WTC11 (cell line): ENCODE results near the gene CDIPT. TPM values are rescaled to one million over a fixed set of nuclear protein-coding genes. Genes with fewer than 3 reads are reported as not detected.

ENCODE experiments used
- ATAC-seq: fragments of 200-7000 bp; cut with Tn5 transposase; 2 replicates; pipeline ENCODE4 v1.10.0; 2021; ENCODE audit warnings: mild to moderate bottlenecking, moderate library complexity
- CTCF ChIA-PET: fragments of 300-600 bp; sonication (Branson Sonifier 250); formaldehyde crosslinking; loops from one replicate; lab custom pipeline; 2021; ENCODE audit warnings: antibody characterized with exemption; lab: Charles Lee
- POLR2A ChIA-PET: fragments of 350-600 bp; sonication (Branson Sonifier 250); formaldehyde crosslinking; loops from one replicate; lab custom pipeline; 2021; ENCODE audit warnings: antibody characterized with exemption; lab: Charles Lee
- DNase-seq: peaks from one replicate; pipeline ENCODE4 v3.0.0; 2021; ENCODE audit warnings: low spot score
- H3K27ac Mint-ChIP-seq: 2 replicates; pipeline ENCODE4 v1.8.0; 2021; ENCODE audit warnings: mixed read lengths
- H3K27me3 Mint-ChIP-seq: 2 replicates; pipeline ENCODE4 v1.8.0; 2021; ENCODE audit warnings: low read depth, mild to moderate bottlenecking, moderate library complexity, mixed read lengths
- H3K36me3 Mint-ChIP-seq: 2 replicates; pipeline ENCODE4 v1.8.0; 2021; ENCODE audit warnings: mixed read lengths
- H3K4me1 Mint-ChIP-seq: 2 replicates; pipeline ENCODE4 v1.8.0; 2022; ENCODE audit warnings: mixed read lengths
- H3K4me3 Mint-ChIP-seq: 2 replicates; pipeline ENCODE4 v1.8.0; 2021; ENCODE audit warnings: mild to moderate bottlenecking, moderate library complexity, mixed read lengths
- H3K9me3 Mint-ChIP-seq: 2 replicates; pipeline ENCODE4 v1.8.0; 2021; ENCODE audit warnings: mixed read lengths
- ATF1 ChIP-seq: sonication (generic); formaldehyde crosslinking; IDR thresholded peaks from 2 replicates; pipeline ENCODE4 v1.8.1; 2023; ENCODE audit warnings: mild to moderate bottlenecking, moderate library complexity, missing genetic modification reagents
- ELF4 ChIP-seq: sonication (generic); formaldehyde crosslinking; IDR thresholded peaks from 2 replicates; pipeline ENCODE4 v1.8.1; 2022; ENCODE audit warnings: low read depth, mild to moderate bottlenecking, moderate library complexity, missing genetic modification reagents
- EMX1 ChIP-seq: fragments of 250-450 bp; sonication (Bioruptor Pico); IDR thresholded peaks from 2 replicates; pipeline ENCODE4 v1.8.0; 2021; ENCODE audit warnings: mild to moderate bottlenecking
- FOXJ3 ChIP-seq: sonication (generic); formaldehyde crosslinking; IDR thresholded peaks from 2 replicates; pipeline ENCODE4 v1.9.0; 2021; ENCODE audit warnings: missing genetic modification reagents, mild to moderate bottlenecking, borderline replicate concordance
- NFATC4 ChIP-seq: fragments of 250-450 bp; sonication (Bioruptor Pico); IDR thresholded peaks from 2 replicates; pipeline ENCODE4 v1.9.0; 2021; ENCODE audit warnings: mild to moderate bottlenecking
- NR3C1 ChIP-seq: sonication (generic); formaldehyde crosslinking; conservative IDR thresholded peaks from 2 replicates; pipeline ENCODE4 v1.8.1; 2023; ENCODE audit warnings: low read depth, mild to moderate bottlenecking, missing genetic modification reagents
- SOX15 ChIP-seq: fragments of 250-450 bp; sonication (Bioruptor Pico); IDR thresholded peaks from 2 replicates; pipeline ENCODE4 v1.9.0; 2021; ENCODE audit warnings: mild to moderate bottlenecking
- TEAD1 ChIP-seq: sonication (generic); formaldehyde crosslinking; IDR thresholded peaks from 2 replicates; pipeline ENCODE4 v1.8.0; 2022; ENCODE audit warnings: mild to moderate bottlenecking, missing genetic modification reagents
- ZNF232 ChIP-seq: sonication (generic); formaldehyde crosslinking; IDR thresholded peaks from 2 replicates; pipeline ENCODE4 v1.8.0; 2022; ENCODE audit warnings: mild to moderate bottlenecking, missing genetic modification reagents
- total RNA-seq: library from RNA; stranded (reverse); gene quantifications from 3 replicates; pipeline ENCODE4 v1.2.3, GENCODE V29; 2021
- TF ChIP-seq, protein P1 (sequence below): sonication (generic); formaldehyde crosslinking; IDR thresholded peaks from 2 replicates; pipeline ENCODE4 v1.8.0; 2022; ENCODE audit warnings: missing genetic modification reagents
- TF ChIP-seq, protein P2 (sequence below): fragments of 250-450 bp; sonication (Bioruptor Pico); IDR thresholded peaks from 2 replicates; pipeline ENCODE4 v1.9.0; 2021; ENCODE audit warnings: mild to moderate bottlenecking, borderline replicate concordance
- TF ChIP-seq, protein P3 (sequence below): sonication (generic); formaldehyde crosslinking; IDR thresholded peaks from 2 replicates; pipeline ENCODE4 v1.8.1; 2023; ENCODE audit warnings: mild to moderate bottlenecking, missing genetic modification reagents
- TF ChIP-seq, protein P4 (sequence below): sonication (generic); formaldehyde crosslinking; IDR thresholded peaks from 2 replicates; pipeline ENCODE4 v1.8.1; 2023; ENCODE audit warnings: mild to moderate bottlenecking, missing genetic modification reagents, borderline replicate concordance
- TF ChIP-seq, protein P5 (sequence below): fragments of 250-450 bp; sonication (Bioruptor Pico); conservative IDR thresholded peaks from 2 replicates; pipeline ENCODE4 v1.9.0; 2021; ENCODE audit warnings: mild to moderate bottlenecking

CDIPT gene
- total RNA-seq, 1 experiment from 2014 or later = 71.7 TPM

DNA sequence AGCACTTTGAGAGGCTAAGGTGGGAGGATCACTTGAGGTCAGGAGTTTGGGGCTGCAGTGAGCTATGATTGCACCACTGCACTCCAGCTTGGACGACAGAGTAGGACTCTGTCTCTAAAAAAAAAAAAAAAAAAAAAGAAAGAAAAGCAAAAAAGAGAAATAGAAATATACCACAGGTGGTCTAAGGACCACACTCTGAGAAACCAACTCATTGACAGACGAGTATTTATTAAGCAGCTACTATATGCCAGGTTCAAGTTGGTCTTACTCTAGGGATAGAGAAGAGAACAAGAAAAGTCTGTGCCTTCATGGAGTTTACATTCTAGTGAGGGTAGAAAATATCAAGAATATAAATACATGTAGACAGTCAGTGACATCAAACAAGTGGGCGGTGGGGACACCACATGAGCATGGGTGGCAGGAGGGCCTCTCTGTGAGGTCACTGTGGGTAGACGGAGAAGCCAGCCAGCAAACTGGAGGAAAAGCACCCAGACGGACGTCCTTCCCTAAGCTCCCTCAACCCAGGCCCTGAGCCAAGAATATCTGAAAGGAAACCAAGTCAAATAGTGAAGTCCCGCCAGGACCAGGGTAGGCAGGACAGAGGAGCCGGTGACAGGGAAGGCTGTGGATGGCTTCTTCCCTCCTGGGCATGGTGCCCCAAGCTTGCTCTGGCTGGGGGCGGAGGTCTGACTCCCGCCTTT is 4.7 kb downstream of the CDIPT start:
- Mint-ChIP-seq H3K4me1 (peaks cover 12% of the 10 kb centered on the region), H3K36me3 (peaks cover 13% of the 10 kb centered on the region), H3K9me3 (no peaks in the 10 kb centered on the region), H3K4me3 (no peak overlapping the region), H3K27ac (peak overlapping the region; percentile 71; the same call in 1 of the 2 replicates), H3K27me3 (no peaks in the 10 kb centered on the region)
- POLR2A ChIA-PET = no interaction called here
- CTCF ChIA-PET = interaction anchor here (0.7 to 2.8 kb wide), 2 partner anchors 10 to 908 kb away, joined by 4 to 25 read pairs; no protein-coding TSS in a partner anchor
- DNase-seq (no peak), ATAC-seq (no peak)
- TF ChIP-seq, protein P1, sequence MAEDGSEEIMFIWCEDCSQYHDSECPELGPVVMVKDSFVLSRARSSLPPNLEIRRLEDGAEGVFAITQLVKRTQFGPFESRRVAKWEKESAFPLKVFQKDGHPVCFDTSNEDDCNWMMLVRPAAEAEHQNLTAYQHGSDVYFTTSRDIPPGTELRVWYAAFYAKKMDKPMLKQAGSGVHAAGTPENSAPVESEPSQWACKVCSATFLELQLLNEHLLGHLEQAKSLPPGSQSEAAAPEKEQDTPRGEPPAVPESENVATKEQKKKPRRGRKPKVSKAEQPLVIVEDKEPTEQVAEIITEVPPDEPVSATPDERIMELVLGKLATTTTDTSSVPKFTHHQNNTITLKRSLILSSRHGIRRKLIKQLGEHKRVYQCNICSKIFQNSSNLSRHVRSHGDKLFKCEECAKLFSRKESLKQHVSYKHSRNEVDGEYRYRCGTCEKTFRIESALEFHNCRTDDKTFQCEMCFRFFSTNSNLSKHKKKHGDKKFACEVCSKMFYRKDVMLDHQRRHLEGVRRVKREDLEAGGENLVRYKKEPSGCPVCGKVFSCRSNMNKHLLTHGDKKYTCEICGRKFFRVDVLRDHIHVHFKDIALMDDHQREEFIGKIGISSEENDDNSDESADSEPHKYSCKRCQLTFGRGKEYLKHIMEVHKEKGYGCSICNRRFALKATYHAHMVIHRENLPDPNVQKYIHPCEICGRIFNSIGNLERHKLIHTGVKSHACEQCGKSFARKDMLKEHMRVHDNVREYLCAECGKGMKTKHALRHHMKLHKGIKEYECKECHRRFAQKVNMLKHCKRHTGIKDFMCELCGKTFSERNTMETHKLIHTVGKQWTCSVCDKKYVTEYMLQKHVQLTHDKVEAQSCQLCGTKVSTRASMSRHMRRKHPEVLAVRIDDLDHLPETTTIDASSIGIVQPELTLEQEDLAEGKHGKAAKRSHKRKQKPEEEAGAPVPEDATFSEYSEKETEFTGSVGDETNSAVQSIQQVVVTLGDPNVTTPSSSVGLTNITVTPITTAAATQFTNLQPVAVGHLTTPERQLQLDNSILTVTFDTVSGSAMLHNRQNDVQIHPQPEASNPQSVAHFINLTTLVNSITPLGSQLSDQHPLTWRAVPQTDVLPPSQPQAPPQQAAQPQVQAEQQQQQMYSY (CRISPR knock-in tag) = no peak
- no peak for TF ChIP-seq TEAD1 (CRISPR knock-in tag)
- TF ChIP-seq ATF1 (CRISPR knock-in tag) = no peak
- TF ChIP-seq NFATC4 (CRISPR knock-in tag) = no peak
- no peak for TF ChIP-seq SOX15
- no peak for TF ChIP-seq EMX1
- no peak for TF ChIP-seq NR3C1 (CRISPR knock-in tag)
- no peak for TF ChIP-seq ZNF232 (CRISPR knock-in tag)
- TF ChIP-seq FOXJ3 (CRISPR knock-in tag) = no peak

DNA sequence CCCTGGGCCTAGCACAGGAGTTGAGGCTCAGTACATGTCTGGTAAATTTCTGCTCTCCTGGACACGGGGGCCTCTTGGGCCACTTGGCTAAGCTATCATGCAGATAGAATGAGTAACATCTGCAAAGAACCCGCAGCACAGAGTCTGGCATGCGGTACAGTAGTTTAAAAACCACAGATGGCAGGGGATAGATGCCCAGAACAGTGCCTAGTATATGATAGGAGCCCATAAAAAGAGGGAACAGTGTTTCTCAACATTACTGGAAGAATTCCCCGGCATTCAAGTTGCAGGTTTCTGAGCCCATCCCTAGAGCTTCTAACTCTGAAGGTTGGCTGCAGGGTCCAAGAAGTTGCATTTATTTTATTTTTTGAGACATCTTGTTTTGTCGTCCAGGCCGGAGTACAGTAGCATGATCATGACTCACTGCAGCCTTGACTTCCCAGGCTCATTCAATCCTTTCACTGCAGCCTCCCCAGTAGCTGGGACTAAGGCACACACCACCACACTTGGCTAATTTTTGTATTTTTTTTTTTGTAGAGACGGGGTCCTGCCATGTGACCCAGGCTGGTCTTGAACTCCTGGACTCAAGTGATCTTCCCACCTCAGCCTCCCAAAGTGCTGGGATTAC is 5.8 kb downstream of the CDIPT start:
- Mint-ChIP-seq H3K27me3 (no peaks in the 10 kb centered on the region), H3K36me3 (peaks cover 13% of the 10 kb centered on the region), H3K4me3 (no peak overlapping the region), H3K9me3 (no peaks in the 10 kb centered on the region), H3K4me1 (peaks cover 12% of the 10 kb centered on the region), H3K27ac (peak overlapping the region; percentile 61; the same call in 1 of the 2 replicates)
- ATAC-seq (no peak), DNase-seq (no peak)
- ChIA-PET CTCF (interaction anchor here (0.7 to 2.8 kb wide), 3 partner anchors 9 to 907 kb away, joined by 3 to 25 read pairs (median 4); no protein-coding TSS in a partner anchor), POLR2A (interaction anchor here (0.6 kb wide), 1 partner anchor 136 kb away, joined by 3 read pairs; no protein-coding TSS in a partner anchor)
- TF ChIP-seq, protein P2, sequence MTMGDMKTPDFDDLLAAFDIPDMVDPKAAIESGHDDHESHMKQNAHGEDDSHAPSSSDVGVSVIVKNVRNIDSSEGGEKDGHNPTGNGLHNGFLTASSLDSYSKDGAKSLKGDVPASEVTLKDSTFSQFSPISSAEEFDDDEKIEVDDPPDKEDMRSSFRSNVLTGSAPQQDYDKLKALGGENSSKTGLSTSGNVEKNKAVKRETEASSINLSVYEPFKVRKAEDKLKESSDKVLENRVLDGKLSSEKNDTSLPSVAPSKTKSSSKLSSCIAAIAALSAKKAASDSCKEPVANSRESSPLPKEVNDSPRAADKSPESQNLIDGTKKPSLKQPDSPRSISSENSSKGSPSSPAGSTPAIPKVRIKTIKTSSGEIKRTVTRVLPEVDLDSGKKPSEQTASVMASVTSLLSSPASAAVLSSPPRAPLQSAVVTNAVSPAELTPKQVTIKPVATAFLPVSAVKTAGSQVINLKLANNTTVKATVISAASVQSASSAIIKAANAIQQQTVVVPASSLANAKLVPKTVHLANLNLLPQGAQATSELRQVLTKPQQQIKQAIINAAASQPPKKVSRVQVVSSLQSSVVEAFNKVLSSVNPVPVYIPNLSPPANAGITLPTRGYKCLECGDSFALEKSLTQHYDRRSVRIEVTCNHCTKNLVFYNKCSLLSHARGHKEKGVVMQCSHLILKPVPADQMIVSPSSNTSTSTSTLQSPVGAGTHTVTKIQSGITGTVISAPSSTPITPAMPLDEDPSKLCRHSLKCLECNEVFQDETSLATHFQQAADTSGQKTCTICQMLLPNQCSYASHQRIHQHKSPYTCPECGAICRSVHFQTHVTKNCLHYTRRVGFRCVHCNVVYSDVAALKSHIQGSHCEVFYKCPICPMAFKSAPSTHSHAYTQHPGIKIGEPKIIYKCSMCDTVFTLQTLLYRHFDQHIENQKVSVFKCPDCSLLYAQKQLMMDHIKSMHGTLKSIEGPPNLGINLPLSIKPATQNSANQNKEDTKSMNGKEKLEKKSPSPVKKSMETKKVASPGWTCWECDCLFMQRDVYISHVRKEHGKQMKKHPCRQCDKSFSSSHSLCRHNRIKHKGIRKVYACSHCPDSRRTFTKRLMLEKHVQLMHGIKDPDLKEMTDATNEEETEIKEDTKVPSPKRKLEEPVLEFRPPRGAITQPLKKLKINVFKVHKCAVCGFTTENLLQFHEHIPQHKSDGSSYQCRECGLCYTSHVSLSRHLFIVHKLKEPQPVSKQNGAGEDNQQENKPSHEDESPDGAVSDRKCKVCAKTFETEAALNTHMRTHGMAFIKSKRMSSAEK (CRISPR knock-in tag) = no peak
- TF ChIP-seq, protein P3, sequence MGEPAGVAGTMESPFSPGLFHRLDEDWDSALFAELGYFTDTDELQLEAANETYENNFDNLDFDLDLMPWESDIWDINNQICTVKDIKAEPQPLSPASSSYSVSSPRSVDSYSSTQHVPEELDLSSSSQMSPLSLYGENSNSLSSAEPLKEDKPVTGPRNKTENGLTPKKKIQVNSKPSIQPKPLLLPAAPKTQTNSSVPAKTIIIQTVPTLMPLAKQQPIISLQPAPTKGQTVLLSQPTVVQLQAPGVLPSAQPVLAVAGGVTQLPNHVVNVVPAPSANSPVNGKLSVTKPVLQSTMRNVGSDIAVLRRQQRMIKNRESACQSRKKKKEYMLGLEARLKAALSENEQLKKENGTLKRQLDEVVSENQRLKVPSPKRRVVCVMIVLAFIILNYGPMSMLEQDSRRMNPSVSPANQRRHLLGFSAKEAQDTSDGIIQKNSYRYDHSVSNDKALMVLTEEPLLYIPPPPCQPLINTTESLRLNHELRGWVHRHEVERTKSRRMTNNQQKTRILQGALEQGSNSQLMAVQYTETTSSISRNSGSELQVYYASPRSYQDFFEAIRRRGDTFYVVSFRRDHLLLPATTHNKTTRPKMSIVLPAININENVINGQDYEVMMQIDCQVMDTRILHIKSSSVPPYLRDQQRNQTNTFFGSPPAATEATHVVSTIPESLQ (CRISPR knock-in tag) = no peak
- TF ChIP-seq, protein P4, sequence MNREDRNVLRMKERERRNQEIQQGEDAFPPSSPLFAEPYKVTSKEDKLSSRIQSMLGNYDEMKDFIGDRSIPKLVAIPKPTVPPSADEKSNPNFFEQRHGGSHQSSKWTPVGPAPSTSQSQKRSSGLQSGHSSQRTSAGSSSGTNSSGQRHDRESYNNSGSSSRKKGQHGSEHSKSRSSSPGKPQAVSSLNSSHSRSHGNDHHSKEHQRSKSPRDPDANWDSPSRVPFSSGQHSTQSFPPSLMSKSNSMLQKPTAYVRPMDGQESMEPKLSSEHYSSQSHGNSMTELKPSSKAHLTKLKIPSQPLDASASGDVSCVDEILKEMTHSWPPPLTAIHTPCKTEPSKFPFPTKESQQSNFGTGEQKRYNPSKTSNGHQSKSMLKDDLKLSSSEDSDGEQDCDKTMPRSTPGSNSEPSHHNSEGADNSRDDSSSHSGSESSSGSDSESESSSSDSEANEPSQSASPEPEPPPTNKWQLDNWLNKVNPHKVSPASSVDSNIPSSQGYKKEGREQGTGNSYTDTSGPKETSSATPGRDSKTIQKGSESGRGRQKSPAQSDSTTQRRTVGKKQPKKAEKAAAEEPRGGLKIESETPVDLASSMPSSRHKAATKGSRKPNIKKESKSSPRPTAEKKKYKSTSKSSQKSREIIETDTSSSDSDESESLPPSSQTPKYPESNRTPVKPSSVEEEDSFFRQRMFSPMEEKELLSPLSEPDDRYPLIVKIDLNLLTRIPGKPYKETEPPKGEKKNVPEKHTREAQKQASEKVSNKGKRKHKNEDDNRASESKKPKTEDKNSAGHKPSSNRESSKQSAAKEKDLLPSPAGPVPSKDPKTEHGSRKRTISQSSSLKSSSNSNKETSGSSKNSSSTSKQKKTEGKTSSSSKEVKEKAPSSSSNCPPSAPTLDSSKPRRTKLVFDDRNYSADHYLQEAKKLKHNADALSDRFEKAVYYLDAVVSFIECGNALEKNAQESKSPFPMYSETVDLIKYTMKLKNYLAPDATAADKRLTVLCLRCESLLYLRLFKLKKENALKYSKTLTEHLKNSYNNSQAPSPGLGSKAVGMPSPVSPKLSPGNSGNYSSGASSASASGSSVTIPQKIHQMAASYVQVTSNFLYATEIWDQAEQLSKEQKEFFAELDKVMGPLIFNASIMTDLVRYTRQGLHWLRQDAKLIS (CRISPR knock-in tag) = no peak
- no peak for TF ChIP-seq ELF4
- TF ChIP-seq, protein P5, sequence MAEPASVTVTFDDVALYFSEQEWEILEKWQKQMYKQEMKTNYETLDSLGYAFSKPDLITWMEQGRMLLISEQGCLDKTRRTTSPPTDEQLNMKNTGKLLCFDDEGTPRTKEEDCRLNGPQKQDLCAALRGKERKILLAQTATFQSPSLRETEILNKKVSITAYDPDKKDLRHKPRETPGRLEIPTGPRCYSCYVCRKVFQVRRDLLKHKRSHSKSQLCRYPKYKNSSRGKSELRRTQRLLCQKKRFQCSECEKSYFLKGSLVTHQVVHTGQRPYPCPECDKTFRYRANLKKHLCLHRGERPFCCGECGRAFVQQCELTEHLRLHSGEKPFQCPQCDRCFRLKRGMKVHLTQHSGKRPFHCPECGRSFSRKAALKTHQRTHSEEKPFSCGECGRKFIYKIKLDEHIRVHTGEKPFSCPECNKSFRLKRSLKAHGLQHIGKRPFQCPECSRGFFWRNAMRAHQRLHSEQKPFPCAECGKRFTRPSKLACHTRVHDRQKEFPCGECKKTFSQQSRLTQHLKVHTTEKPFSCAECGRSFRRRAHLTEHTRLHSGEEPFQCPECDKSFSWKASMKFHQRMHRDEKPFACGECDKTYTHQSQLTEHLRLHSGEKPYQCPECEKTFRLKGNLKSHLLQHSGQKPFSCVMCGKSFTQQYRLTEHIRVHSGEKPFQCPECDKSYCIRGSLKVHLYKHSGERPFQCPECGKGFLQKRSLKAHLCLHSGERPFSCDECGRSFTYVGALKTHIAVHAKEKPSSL = no peak
- TF ChIP-seq ZNF232 (CRISPR knock-in tag) = no peak
